ENCODE measurements around the gene PRKAG2. TPM values are rescaled to one million over a fixed set of nuclear protein-coding genes. Genes with fewer than 3 reads are reported as not detected.

PRKAG2 gene
- total and polyA plus RNA-seq, 10 donors: 15.8 to 50.9 (median 32.8) TPM

DNA sequence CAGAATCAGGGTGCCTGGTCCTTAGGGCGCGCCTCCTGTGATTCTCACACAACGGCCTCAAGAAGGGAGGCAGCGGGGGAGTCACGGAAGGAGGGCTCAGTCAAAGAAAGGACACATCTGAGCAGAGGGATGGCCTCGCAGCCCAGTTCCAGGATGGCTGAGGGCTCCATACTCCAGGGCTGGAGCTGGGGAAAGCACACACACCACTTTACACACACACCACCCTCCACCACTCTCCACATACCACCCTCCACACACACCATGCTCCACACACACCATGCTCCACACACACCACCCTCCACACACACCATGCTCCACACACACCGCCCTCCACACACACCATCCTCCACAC, 22.2 kb downstream of the PRKAG2 start:
- H3K36me3 ChIP-seq: peaks cover 0 to 11% (median 0%) of the 10 kb centered on the region in 6 donors
- intact Hi-C loops (cut with DNase I; ENCODE audit: low total_unique reads): no loop called here
- 67 to 86% (median 78%) methylated on average over 2 to 7 of the region's 7 CpGs for WGBS, 5 donors
- H3K4me3 ChIP-seq: no peak overlapping the region
- H3K27ac ChIP-seq: peak overlapping the region in 1 of 8 donors; percentile 7
- peaks cover 4 to 45% (median 28%) of the 10 kb centered on the region in 6 donors for H3K4me1 ChIP-seq
- no peaks in the 10 kb centered on the region for H3K27me3 ChIP-seq (replicated peaks in 1 of 7)
- H3K9me3 ChIP-seq: no peaks in the 10 kb centered on the region
- DNase-seq: no peak
- TF ChIP-seq, protein P1, sequence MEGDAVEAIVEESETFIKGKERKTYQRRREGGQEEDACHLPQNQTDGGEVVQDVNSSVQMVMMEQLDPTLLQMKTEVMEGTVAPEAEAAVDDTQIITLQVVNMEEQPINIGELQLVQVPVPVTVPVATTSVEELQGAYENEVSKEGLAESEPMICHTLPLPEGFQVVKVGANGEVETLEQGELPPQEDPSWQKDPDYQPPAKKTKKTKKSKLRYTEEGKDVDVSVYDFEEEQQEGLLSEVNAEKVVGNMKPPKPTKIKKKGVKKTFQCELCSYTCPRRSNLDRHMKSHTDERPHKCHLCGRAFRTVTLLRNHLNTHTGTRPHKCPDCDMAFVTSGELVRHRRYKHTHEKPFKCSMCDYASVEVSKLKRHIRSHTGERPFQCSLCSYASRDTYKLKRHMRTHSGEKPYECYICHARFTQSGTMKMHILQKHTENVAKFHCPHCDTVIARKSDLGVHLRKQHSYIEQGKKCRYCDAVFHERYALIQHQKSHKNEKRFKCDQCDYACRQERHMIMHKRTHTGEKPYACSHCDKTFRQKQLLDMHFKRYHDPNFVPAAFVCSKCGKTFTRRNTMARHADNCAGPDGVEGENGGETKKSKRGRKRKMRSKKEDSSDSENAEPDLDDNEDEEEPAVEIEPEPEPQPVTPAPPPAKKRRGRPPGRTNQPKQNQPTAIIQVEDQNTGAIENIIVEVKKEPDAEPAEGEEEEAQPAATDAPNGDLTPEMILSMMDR (IDR thresholded peaks at IDR 0.05 in 8 of 11, conservative IDR thresholded peaks at IDR 0.05 in 3 of 11): no peak
- TF ChIP-seq POLR2A (IDR thresholded peaks at IDR 0.05) (no peak), POLR2AphosphoS5 (IDR thresholded peaks at IDR 0.05) (no peak)

DNA sequence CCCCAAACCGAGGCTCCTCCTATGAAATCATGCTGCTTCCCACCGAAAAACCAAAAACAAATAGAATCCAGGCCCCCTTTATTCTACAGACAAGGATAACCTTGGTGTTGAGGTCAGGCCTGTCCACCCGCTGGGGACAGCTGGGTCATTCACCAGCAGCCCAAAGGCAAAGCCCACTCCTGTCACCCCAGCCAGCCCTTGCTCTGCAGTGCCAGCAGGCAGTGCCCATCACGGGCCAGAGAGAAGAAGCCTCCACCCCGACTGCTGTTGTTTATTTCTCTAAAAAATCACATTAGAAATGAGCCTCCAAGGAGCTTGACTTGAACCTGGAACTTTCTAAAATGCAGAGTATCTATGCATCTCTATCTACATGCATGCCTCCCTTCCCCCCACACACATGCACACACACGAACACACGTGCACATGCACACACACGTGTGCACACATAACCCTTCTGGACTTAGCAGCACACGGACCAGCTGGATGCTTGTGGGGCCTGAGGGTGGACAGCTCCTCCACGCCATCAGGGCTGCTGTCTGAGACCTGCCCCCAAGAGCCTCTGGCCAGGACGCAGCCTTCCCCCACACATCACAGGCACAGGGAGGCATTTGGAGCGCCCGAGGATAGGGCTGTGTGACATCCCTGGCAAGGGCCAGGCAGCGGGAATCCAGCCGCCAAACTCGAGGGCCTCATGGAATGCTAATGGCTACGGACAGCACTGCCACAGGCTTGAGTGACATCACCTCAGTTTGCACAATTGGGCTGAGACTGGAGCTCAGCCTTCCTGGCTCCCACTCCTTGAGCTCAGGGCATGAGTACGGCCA, 22.8 kb downstream of the PRKAG2 start:
- Histone ChIP-seq H3K4me3 (no peak overlapping the region), H3K27ac (peak overlapping the region in 1 of 8 donors; percentile 7), H3K36me3 (peaks cover 0 to 6% (median 0%) of the 10 kb centered on the region in 6 donors), H3K27me3 (replicated peaks in 1 of 7) (no peaks in the 10 kb centered on the region), H3K4me1 (peaks cover 4 to 48% (median 28%) of the 10 kb centered on the region in 6 donors), H3K9me3 (no peaks in the 10 kb centered on the region)
- intact Hi-C loops (cut with DNase I; ENCODE audit: low total_unique reads): no loop called here
- TF ChIP-seq POLR2A (IDR thresholded peaks at IDR 0.05) (no peak), POLR2AphosphoS5 (IDR thresholded peaks at IDR 0.05) (peak in 2 of 3 donors; percentile 33 to 52)
- TF ChIP-seq, protein P1 (IDR thresholded peaks at IDR 0.05 in 8 of 11, conservative IDR thresholded peaks at IDR 0.05 in 3 of 11): no peak
- 71 to 81% (median 79%) methylated on average over 11 to 18 of the region's 18 CpGs for WGBS, 5 donors
- peak; percentile 66 for DNase-seq

DNA sequence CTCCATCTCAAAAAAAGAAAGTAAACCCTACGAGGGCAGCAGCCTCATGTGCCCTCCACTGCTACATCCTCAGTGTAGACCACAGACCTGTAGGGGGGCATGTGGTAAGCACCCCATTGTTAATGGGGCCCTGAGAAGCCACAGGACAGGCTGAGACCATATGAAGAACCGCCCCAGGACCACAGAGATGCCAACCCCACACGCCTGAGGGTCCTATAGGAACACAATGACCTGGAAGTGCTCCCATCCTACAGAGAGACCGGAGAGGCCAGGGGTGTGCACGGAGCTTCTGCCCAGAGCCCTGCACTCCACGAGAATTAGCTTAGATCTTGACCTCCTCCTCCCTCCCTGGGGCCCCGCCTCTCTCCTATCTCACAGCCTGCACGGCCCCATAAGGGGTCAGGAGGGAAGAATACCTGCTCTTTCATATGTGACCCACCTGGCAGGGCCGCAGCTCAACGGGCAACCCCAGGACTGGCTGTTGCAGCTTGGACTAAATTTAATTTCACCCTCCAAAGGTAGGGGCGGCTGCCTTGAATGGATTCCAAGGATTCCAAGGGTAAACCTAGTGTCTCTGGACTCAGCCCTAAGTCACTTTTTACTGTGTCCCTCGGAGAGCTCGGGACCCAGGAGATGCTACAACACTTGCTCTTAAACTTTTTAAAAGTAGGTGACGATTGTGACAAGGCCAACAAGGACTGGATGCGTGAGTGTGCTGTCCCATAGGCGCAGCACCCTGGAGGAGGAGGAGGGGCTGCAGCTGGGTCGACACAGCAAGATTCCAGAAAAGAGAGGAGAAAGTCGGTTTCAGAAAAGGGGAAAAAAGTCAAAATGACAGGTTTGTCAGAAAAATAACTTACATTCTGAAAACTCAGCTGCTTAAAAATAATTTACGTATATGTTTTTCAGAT, 24.2 kb downstream of the PRKAG2 start:
- Histone ChIP-seq H3K4me1 (peaks cover 4 to 48% (median 28%) of the 10 kb centered on the region in 6 donors), H3K4me3 (no peak overlapping the region), H3K36me3 (peaks cover 0 to 4% (median 0%) of the 10 kb centered on the region in 6 donors), H3K9me3 (no peaks in the 10 kb centered on the region), H3K27me3 (replicated peaks in 1 of 7) (no peaks in the 10 kb centered on the region), H3K27ac (peak overlapping the region in 3 of 8 donors; percentile 73 to 78 (median 78))
- intact Hi-C loops (cut with DNase I; ENCODE audit: low total_unique reads): no loop called here
- TF ChIP-seq POLR2A (IDR thresholded peaks at IDR 0.05) (no peak), POLR2AphosphoS5 (IDR thresholded peaks at IDR 0.05) (no peak)
- WGBS, 5 donors: 86 to 93% (median 89%) methylated on average over 10 to 19 of the region's 19 CpGs
- DNase-seq: peak; percentile 65

DNA sequence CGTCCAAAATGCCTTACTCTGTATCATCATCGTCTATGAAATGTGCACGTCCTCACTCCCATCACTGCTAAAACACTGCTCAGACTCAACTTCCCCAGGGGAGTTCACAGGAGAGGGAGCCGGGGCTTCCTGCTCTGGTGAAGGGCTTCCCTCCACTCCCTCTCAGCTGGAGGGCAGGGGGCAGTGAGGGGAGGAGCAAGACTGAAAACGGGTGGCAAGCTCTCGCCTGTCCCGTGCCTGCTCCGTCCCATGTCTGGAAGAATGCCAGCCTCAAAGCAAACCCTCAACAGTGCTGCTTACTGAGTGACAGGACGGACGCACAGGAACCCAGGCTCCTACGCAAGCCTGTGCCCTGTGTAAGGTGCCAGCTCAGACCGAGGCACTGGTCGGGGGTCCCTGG, 25.1 kb downstream of the PRKAG2 start:
- Histone ChIP-seq H3K4me3 (peak overlapping the region in 7 of 8 donors; percentile 4 to 61 (median 29)), H3K4me1 (peaks cover 4 to 48% (median 28%) of the 10 kb centered on the region in 6 donors), H3K27ac (peak overlapping the region in 6 of 8 donors; percentile 32 to 78 (median 56)), H3K36me3 (peaks cover 0 to 4% (median 0%) of the 10 kb centered on the region in 6 donors), H3K27me3 (replicated peaks in 1 of 7) (no peaks in the 10 kb centered on the region), H3K9me3 (no peaks in the 10 kb centered on the region)
- DNase-seq: peak; percentile 75
- intact Hi-C loops (cut with DNase I; ENCODE audit: low total_unique reads): no loop called here
- 14 to 35% (median 21%) methylated on average over 13 of the region's 13 CpGs for WGBS, 5 donors
- TF ChIP-seq POLR2AphosphoS5 (IDR thresholded peaks at IDR 0.05) (peak in 1 of 3 donors; percentile 9), POLR2A (IDR thresholded peaks at IDR 0.05) (no peak)
- TF ChIP-seq, protein P1 (IDR thresholded peaks at IDR 0.05 in 8 of 11, conservative IDR thresholded peaks at IDR 0.05 in 3 of 11): no peak
